PC-9 (cell line): Measurements from ENCODE around the gene NOC3L. TPM values are rescaled to one million over a fixed set of nuclear protein-coding genes. Genes with fewer than 3 reads are reported as not detected.

Source experiments
- BruUV-seq: library from RNA; stranded (reverse); fragments of 400-500 nt; replicated peaks from 2 replicates; lab custom pipeline; 2021; lab: Mats Ljungman, UMichigan
- CTCF ChIA-PET: fragments of 300-600 bp; sonication (Branson Sonifier 250); formaldehyde crosslinking; loops from one replicate; lab custom pipeline; 2022; ENCODE audit warnings: antibody characterized with exemption; lab: Charles Lee
- POLR2A ChIA-PET: fragments of 300-600 bp; sonication (Branson Sonifier 250); formaldehyde crosslinking; loops from one replicate; lab custom pipeline; 2022; ENCODE audit warnings: antibody characterized with exemption; ENCODE audit not compliant: unreplicated experiment; lab: Charles Lee
- DNase-seq, 2 experiments: peaks; one replicate each; pipeline versions ENCODE4 v3.0.0 to v3.0.0-alpha.2; 2015 to 2022; ENCODE audit warnings: mixed read lengths in 1 of 2
- H2AFZ ChIP-seq: fragments of 200-600 bp; sonication (generic); 2 replicates; pipeline ENCODE4 v1.8.1; 2017; ENCODE audit warnings: antibody characterized with exemption
- H3F3A ChIP-seq: fragments of 200-600 bp; sonication (generic); 2 replicates; pipeline ENCODE4 v1.8.1; 2017; ENCODE audit warnings: antibody characterized with exemption, mild to moderate bottlenecking, low read depth; ENCODE audit not compliant: insufficient read depth
- H3K27ac ChIP-seq: fragments of 200-600 bp; sonication (generic); 2 replicates; pipeline ENCODE4 v1.6.1; 2016; ENCODE audit warnings: mixed run types
- H3K27me3 ChIP-seq: fragments of 200-600 bp; sonication (generic); 2 replicates; pipeline ENCODE4 v1.6.1; 2016; ENCODE audit warnings: low read depth, mixed run types; ENCODE audit not compliant: insufficient read depth
- H3K36me3 ChIP-seq: fragments of 200-600 bp; sonication (generic); 2 replicates; pipeline ENCODE4 v1.6.1; 2016; ENCODE audit warnings: low read depth, mixed run types
- H3K4me1 ChIP-seq: fragments of 200-600 bp; sonication (generic); replicated peaks from 2 replicates; pipeline ENCODE4 v1.6.1; 2016; ENCODE audit warnings: mixed run types; ENCODE audit not compliant: insufficient read depth
- H3K4me2 ChIP-seq: fragments of 200-600 bp; sonication (generic); 2 replicates; pipeline ENCODE4 v1.6.1; 2017; ENCODE audit warnings: mixed run types
- H3K4me3 ChIP-seq: fragments of 200-600 bp; sonication (generic); 2 replicates; pipeline ENCODE4 v1.6.1; 2016; ENCODE audit warnings: mixed run types
- H3K79me2 ChIP-seq: fragments of 200-600 bp; sonication (generic); 2 replicates; pipeline ENCODE4 v1.6.1; 2017; ENCODE audit warnings: low read depth, mixed run types
- H3K9me2 ChIP-seq: fragments of 200-600 bp; sonication (generic); 2 replicates; pipeline ENCODE4 v1.8.1; 2017; ENCODE audit warnings: mild to moderate bottlenecking; ENCODE audit not compliant: insufficient read depth
- H3K9me3 ChIP-seq: fragments of 200-600 bp; sonication (generic); 2 replicates; pipeline ENCODE4 v1.8.1; 2016; ENCODE audit warnings: low read depth; ENCODE audit not compliant: insufficient read depth
- H4K20me1 ChIP-seq: fragments of 200-600 bp; sonication (generic); 2 replicates; pipeline ENCODE4 v1.8.1; 2017; ENCODE audit not compliant: insufficient read depth
- EZH2 ChIP-seq: fragments of 200-600 bp; sonication (generic); IDR thresholded peaks from 2 replicates; pipeline ENCODE4 v1.8.0; 2017; ENCODE audit warnings: antibody characterized with exemption, low read depth
- intact Hi-C: fragments of 100-400 bp; cut with micrococcal nuclease; formaldehyde crosslinking; loops from one replicate; pipeline ENCODE4 v1.10.0; 2022; ENCODE audit not compliant: unreplicated experiment
- total RNA-seq: library from RNA; stranded (reverse); gene quantifications from 2 replicates; pipeline ENCODE4 v1.2.3, GENCODE V29; 2021
- TF ChIP-seq, protein P1 (sequence below): fragments of 200-600 bp; sonication (generic); conservative IDR thresholded peaks from 2 replicates; pipeline ENCODE4 v1.6.1; 2017; ENCODE audit warnings: mixed run types, antibody characterized with exemption, mild to moderate bottlenecking, moderate library complexity

The NOC3L gene
- total RNA-seq, 1 experiment from 2014 or later: 17.7 TPM

- Histone ChIP-seq H4K20me1 (no peaks in the 10 kb centered on the region), H3K4me1 (no peaks in the 10 kb centered on the region), H3K9me2 (no peaks in the 10 kb centered on the region), H3K9me3 (no peaks in the 10 kb centered on the region), H3F3A (no peaks in the 10 kb centered on the region), H3K79me2 (no peaks in the 10 kb centered on the region), H3K27me3 (no peaks in the 10 kb centered on the region), H2AFZ (no peak overlapping the region), H3K36me3 (no peaks in the 10 kb centered on the region), H3K4me3 (no peak overlapping the region), H3K27ac (no peak overlapping the region), H3K4me2 (no peak overlapping the region)
- no TSS peak for BruUV-seq
- intact Hi-C loops: no loop called here
- CTCF ChIA-PET: no interaction called here
- TF ChIP-seq EZH2: no peak
- TF ChIP-seq, protein P1, sequence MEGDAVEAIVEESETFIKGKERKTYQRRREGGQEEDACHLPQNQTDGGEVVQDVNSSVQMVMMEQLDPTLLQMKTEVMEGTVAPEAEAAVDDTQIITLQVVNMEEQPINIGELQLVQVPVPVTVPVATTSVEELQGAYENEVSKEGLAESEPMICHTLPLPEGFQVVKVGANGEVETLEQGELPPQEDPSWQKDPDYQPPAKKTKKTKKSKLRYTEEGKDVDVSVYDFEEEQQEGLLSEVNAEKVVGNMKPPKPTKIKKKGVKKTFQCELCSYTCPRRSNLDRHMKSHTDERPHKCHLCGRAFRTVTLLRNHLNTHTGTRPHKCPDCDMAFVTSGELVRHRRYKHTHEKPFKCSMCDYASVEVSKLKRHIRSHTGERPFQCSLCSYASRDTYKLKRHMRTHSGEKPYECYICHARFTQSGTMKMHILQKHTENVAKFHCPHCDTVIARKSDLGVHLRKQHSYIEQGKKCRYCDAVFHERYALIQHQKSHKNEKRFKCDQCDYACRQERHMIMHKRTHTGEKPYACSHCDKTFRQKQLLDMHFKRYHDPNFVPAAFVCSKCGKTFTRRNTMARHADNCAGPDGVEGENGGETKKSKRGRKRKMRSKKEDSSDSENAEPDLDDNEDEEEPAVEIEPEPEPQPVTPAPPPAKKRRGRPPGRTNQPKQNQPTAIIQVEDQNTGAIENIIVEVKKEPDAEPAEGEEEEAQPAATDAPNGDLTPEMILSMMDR: no peak
- POLR2A ChIA-PET: interaction anchor here (0.7 kb wide), 1 partner anchor 461 kb away, joined by 6 read pairs; no protein-coding TSS in a partner anchor
- no peak for DNase-seq
Observed at GRCh38 chr10:94308866-94309265, 53.9 kb downstream of the NOC3L start.

DNA sequence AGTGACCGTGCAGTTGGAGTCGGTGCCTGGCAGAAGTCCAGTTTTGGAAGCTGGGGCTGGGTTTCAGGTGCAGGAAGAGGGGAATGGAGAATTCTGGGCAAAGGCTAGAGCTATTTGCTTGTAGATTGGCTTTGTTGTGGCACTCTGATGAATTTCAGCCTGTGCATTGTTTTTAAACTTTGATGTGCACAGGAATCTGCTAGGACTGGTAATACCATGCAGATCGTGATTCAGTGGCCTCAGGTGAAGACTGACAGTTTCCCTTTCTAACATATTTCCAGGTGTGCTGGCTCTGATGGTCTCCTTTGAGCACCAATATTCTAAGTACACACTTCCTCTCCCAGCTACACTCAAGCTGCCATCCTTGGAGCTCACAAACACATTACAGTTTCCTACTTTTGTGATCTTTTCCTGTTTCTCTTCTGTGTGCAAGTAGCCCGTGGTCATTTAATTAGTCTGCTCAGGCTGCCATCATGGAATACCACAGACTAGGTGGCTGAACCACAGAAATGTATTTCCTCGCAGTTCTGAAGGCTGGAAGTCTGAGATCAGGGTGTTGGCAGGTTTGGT, 55.6 kb downstream of the NOC3L start:
- BruUV-seq: no TSS peak
- TF ChIP-seq EZH2: no peak
- TF ChIP-seq, protein P1: no peak
- POLR2A ChIA-PET: interaction anchor here (0.6 kb wide), 1 partner anchor 313 kb away, joined by 4 read pairs; no protein-coding TSS in a partner anchor
- no peak overlapping the region for H2AFZ ChIP-seq
- no peaks in the 10 kb centered on the region for H3K79me2 ChIP-seq
- no peak overlapping the region for H3K4me3 ChIP-seq
- CTCF ChIA-PET: no interaction called here
- DNase-seq: no peak
- intact Hi-C loops: no loop called here
- no peak overlapping the region for H3K27ac ChIP-seq
- H3F3A ChIP-seq: no peaks in the 10 kb centered on the region
- no peaks in the 10 kb centered on the region for H3K36me3 ChIP-seq
- H3K9me3 ChIP-seq: no peaks in the 10 kb centered on the region
- no peaks in the 10 kb centered on the region for H3K9me2 ChIP-seq
- H3K4me1 ChIP-seq: no peaks in the 10 kb centered on the region
- H3K27me3 ChIP-seq: no peaks in the 10 kb centered on the region
- H3K4me2 ChIP-seq: no peak overlapping the region
- H4K20me1 ChIP-seq: no peaks in the 10 kb centered on the region

GRCh38 chr10:94303929-94304328, 58.8 kb downstream of the NOC3L start:
- H3K27me3 ChIP-seq: no peaks in the 10 kb centered on the region
- no peaks in the 10 kb centered on the region for H3K4me1 ChIP-seq
- no peak for TF ChIP-seq EZH2
- TF ChIP-seq, protein P1: no peak
- no TSS peak for BruUV-seq
- intact Hi-C loops: no loop called here
- H3K4me3 ChIP-seq: no peak overlapping the region
- no peaks in the 10 kb centered on the region for H4K20me1 ChIP-seq
- no peak overlapping the region for H2AFZ ChIP-seq
- H3K9me3 ChIP-seq: no peaks in the 10 kb centered on the region
- ChIA-PET POLR2A (interaction anchor here (0.6 kb wide), 1 partner anchor 164 kb away, joined by 3 read pairs; no protein-coding TSS in a partner anchor), CTCF (no interaction called here)
- no peaks in the 10 kb centered on the region for H3K79me2 ChIP-seq
- H3K27ac ChIP-seq: no peak overlapping the region
- no peaks in the 10 kb centered on the region for H3K36me3 ChIP-seq
- H3K4me2 ChIP-seq: no peak overlapping the region
- no peaks in the 10 kb centered on the region for H3K9me2 ChIP-seq
- no peak for DNase-seq
- no peaks in the 10 kb centered on the region for H3F3A ChIP-seq
